GM12891 (cell line): Measurements from ENCODE around the gene CARS1.

Experiments
- PAX5 ChIP-seq: IDR thresholded peaks from 2 replicates; pipeline ENCODE4 v1.6.1; 2011; ENCODE audit warnings: low read length, moderate library complexity, mild to moderate bottlenecking; ENCODE audit not compliant: insufficient read depth, severe bottlenecking
- POLR2A ChIP-seq: IDR thresholded peaks from 2 replicates; pipeline ENCODE4 v1.6.1; 2011; ENCODE audit warnings: low read depth, low read length, control low read depth
- POLR2AphosphoS5 ChIP-seq: IDR thresholded peaks from 2 replicates; pipeline ENCODE4 v1.6.1; 2011; ENCODE audit warnings: low read depth, low read length, control low read depth
- POU2F2 ChIP-seq: IDR thresholded peaks from 2 replicates; pipeline ENCODE4 v1.6.1; 2011; ENCODE audit warnings: low read depth, mild to moderate bottlenecking, control low read depth, low read length, moderate library complexity
- SPI1 ChIP-seq: IDR thresholded peaks from 2 replicates; pipeline ENCODE4 v1.6.1; 2011; ENCODE audit warnings: low read depth, low read length, control low read depth
- TAF1 ChIP-seq: IDR thresholded peaks from 2 replicates; pipeline ENCODE4 v1.6.1; 2011; ENCODE audit warnings: low read depth, low read length, control low read depth

DNA sequence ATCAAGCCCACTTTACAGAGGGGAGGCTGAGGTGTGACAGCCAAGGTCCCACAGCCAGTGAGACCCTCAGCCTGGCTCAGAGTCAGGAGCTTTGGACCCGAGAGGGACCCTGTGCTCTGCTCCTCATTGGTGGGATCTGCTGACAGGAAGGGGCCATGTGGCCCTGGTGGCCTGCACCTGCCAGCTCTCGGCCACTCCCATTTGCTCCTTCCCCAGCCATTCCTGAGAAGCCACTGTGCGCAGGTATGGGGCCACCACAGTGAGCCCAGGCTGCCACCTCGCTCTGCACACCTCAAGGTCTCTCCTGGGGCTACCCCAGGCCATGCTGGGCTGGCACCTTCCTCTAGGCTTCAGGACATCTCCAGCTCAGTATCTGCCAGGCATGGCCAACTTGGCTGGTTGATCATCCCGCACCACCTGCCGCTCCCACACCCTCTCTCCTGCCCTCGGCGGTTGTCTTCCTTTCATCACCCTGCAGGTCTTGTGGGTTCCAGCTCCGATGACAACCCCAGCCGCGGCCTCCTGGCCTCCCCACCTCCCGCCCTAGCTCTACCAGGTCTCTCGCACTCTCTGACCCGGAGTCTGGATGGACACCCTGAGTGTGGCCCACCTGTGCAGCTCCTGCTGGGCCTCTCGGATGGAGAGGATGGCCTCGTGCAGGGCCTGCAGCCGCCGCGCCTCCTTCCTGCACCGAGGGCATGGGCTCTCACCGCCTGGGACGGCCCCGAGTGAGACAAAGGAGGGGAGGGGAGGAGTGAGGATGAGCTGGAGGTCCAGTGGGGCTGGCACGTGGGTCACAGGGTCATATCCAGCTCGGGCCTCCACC is 32.2 kb upstream of the CARS1 start:
- TF ChIP-seq POLR2A: no peak
- TF ChIP-seq POLR2AphosphoS5: no peak
- TF ChIP-seq SPI1: no peak
- TF ChIP-seq TAF1: no peak
- TF ChIP-seq POU2F2: no peak
- TF ChIP-seq PAX5: no peak
